HepG2 (cell line): ENCODE results near the gene DYTN. TPM values are rescaled to one million over a fixed set of nuclear protein-coding genes. Genes with fewer than 3 reads are reported as not detected.

Source experiments
- BRCA1 ChIP-seq: sonication (generic); formaldehyde crosslinking; IDR thresholded peaks from 2 replicates; pipeline ENCODE4 v1.4.0; 2020; ENCODE audit warnings: missing genetic modification reagents
- CREB1 ChIP-seq, 2 experiments: fragments of 450-650 bp in 1 of 2; IDR thresholded peaks; 2 replicates each; pipeline ENCODE4 v1.6.1; 2016 to 2017; ENCODE audit warnings: control low read depth in 1 of 2, mild to moderate bottlenecking in 1 of 2, missing compliant biosample characterization in 1 of 2, missing genetic modification characterization in 1 of 2
- DMAP1 ChIP-seq: IDR thresholded peaks from 2 replicates; pipeline ENCODE4 v1.6.1; 2016
- GABPA ChIP-seq, 2 experiments: IDR thresholded peaks; 2 replicates each; pipeline ENCODE4 v1.6.1; 2011 to 2016; ENCODE audit warnings: low read depth in 2 of 2, low read length in 1 of 2, missing biosample characterization in 1 of 2, missing genetic modification characterization in 1 of 2
- HNF4G ChIP-seq, 2 experiments: sonication (generic) in 1 of 2; formaldehyde crosslinking in 1 of 2; IDR thresholded peaks; 2 replicates each; pipeline versions ENCODE4 v1.4.0 to v1.6.1; 2011 to 2020; ENCODE audit warnings: borderline replicate concordance in 2 of 2, low read depth in 2 of 2, mild to moderate bottlenecking in 2 of 2, low read length in 1 of 2, missing genetic modification reagents in 1 of 2, moderate library complexity in 1 of 2
- JUN ChIP-seq: sonication (generic); formaldehyde crosslinking; IDR thresholded peaks from 2 replicates; pipeline ENCODE4 v1.4.0; 2020; ENCODE audit warnings: mild to moderate bottlenecking, missing genetic modification reagents
- KAT7 ChIP-seq: IDR thresholded peaks from 2 replicates; pipeline ENCODE4 v1.6.1; 2018; ENCODE audit warnings: borderline replicate concordance, missing compliant biosample characterization
- MED13 ChIP-seq: sonication (generic); formaldehyde crosslinking; IDR thresholded peaks from 2 replicates; pipeline ENCODE4 v1.5.0; 2020; ENCODE audit warnings: missing genetic modification reagents
- NFE2L2 ChIP-seq: fragments of 150-350 bp; IDR thresholded peaks from 2 replicates; pipeline ENCODE4 v1.6.1; 2014; ENCODE audit warnings: low read length
- PHF5A ChIP-seq: IDR thresholded peaks from one replicate; pipeline ENCODE4 v1.6.1; 2018; ENCODE audit warnings: low read depth, missing genetic modification reagents; ENCODE audit not compliant: unreplicated experiment
- RAD51 ChIP-seq: fragments of 450-650 bp; IDR thresholded peaks from 2 replicates; pipeline ENCODE4 v1.6.1; 2016; ENCODE audit warnings: borderline replicate concordance
- RARG ChIP-seq: sonication (generic); formaldehyde crosslinking; IDR thresholded peaks from 2 replicates; pipeline ENCODE4 v1.4.0; 2020; ENCODE audit warnings: low read depth, mild to moderate bottlenecking, missing genetic modification reagents
- SIN3B ChIP-seq: fragments of 150-350 bp; IDR thresholded peaks from 2 replicates; pipeline ENCODE4 v1.6.1; 2014; ENCODE audit warnings: low read length
- SMYD3 ChIP-seq: sonication (generic); formaldehyde crosslinking; IDR thresholded peaks from 2 replicates; pipeline ENCODE4 v1.8.1; 2023; ENCODE audit warnings: mild to moderate bottlenecking, missing genetic modification reagents
- TCF12 ChIP-seq, 2 experiments: fragments of 450-650 bp in 1 of 2; sonication (generic) in 1 of 2; formaldehyde crosslinking in 1 of 2; IDR thresholded peaks; 2 replicates each; pipeline versions ENCODE4 v1.6.1 to v1.8.0; 2017 to 2022; ENCODE audit warnings: antibody characterized with exemption in 1 of 2, mild to moderate bottlenecking in 1 of 2, missing genetic modification reagents in 1 of 2, moderate library complexity in 1 of 2
- TGIF2 ChIP-seq: IDR thresholded peaks from 2 replicates; pipeline ENCODE4 v1.6.1; 2016; ENCODE audit warnings: control low read depth, missing compliant biosample characterization
- TOPORS ChIP-seq: sonication (generic); formaldehyde crosslinking; IDR thresholded peaks from 2 replicates; pipeline ENCODE4 v1.8.0; 2023; ENCODE audit warnings: mild to moderate bottlenecking, missing genetic modification reagents
- ZBTB14 ChIP-seq: sonication (generic); formaldehyde crosslinking; IDR thresholded peaks from 2 replicates; pipeline ENCODE4 v1.4.0; 2020; ENCODE audit warnings: missing genetic modification reagents
- ZBTB21 ChIP-seq: sonication (generic); formaldehyde crosslinking; IDR thresholded peaks from 2 replicates; pipeline ENCODE4 v1.4.0; 2020; ENCODE audit warnings: missing genetic modification reagents
- ZNF143 ChIP-seq: sonication (generic); formaldehyde crosslinking; IDR thresholded peaks from 2 replicates; pipeline ENCODE4 v1.4.0; 2020; ENCODE audit warnings: missing genetic modification reagents
- ZNF460 ChIP-seq: sonication (generic); formaldehyde crosslinking; IDR thresholded peaks from 2 replicates; pipeline ENCODE4 v1.5.1; 2020; ENCODE audit warnings: missing genetic modification reagents, mild to moderate bottlenecking, borderline replicate concordance
- ZNF501 ChIP-seq: sonication (generic); formaldehyde crosslinking; IDR thresholded peaks from 2 replicates; pipeline ENCODE4 v1.5.1; 2020; ENCODE audit warnings: mild to moderate bottlenecking, moderate library complexity, missing genetic modification reagents
- ZNF570 ChIP-seq: sonication (generic); formaldehyde crosslinking; IDR thresholded peaks from 2 replicates; pipeline ENCODE4 v1.4.0; 2020; ENCODE audit warnings: mild to moderate bottlenecking, missing genetic modification reagents, borderline replicate concordance
- ZNF577 ChIP-seq: sonication (generic); formaldehyde crosslinking; IDR thresholded peaks from 2 replicates; pipeline ENCODE4 v1.4.0; 2020; ENCODE audit warnings: mild to moderate bottlenecking, low read depth, missing genetic modification reagents, borderline replicate concordance
- ZNF615 ChIP-seq: sonication (generic); formaldehyde crosslinking; IDR thresholded peaks from 2 replicates; pipeline ENCODE4 v1.5.0; 2020; ENCODE audit warnings: mild to moderate bottlenecking, missing genetic modification reagents, borderline replicate concordance
- ZNF780A ChIP-seq: sonication (generic); formaldehyde crosslinking; IDR thresholded peaks from 2 replicates; pipeline ENCODE4 v1.8.0; 2022; ENCODE audit warnings: mild to moderate bottlenecking, missing genetic modification reagents, moderate library complexity
- ZNF839 ChIP-seq: sonication (generic); formaldehyde crosslinking; IDR thresholded peaks from 2 replicates; pipeline ENCODE4 v1.4.0; 2020; ENCODE audit warnings: missing genetic modification reagents, mild to moderate bottlenecking, borderline replicate concordance
- polyA plus RNA-seq, 8 experiments: library from polyadenylated mRNA; depleted of rRNA in 3 of 8; stranded (reverse) in 7 of 8; unstranded in 1 of 8; fragments of >200 nt; fragmentation: Illumina TruSeq in 4 of 8; extraction: Trizol in 4 of 8; gene quantifications; 2 replicates each; pipeline versions ENCODE4 v1.2.1 to v1.2.3, GENCODE V29; 2011 to 2016; ENCODE audit warnings: low read depth in 4 of 8, missing spikeins in 1 of 8, mixed read lengths in 1 of 8; ENCODE audit not compliant: insufficient read depth in 1 of 8
- total RNA-seq, 5 experiments: library from RNA; depleted of rRNA; stranded (reverse); fragments of >200 nt; fragmentation: Illumina TruSeq; extraction: Trizol; gene quantifications; 2 replicates each; pipeline ENCODE4 v1.2.3, GENCODE V29; 2016; ENCODE audit warnings: low read depth in 1 of 5
- TF ChIP-seq, protein P1 (sequence below): sonication (generic); formaldehyde crosslinking; conservative IDR thresholded peaks from 2 replicates; pipeline ENCODE4 v1.8.0; 2022; ENCODE audit warnings: low read depth, missing genetic modification reagents

DYTN gene
- total and polyA plus RNA-seq, 2 of the 13 experiments (the other 11 are each of a cell fraction or from before 2014, with no cell fraction given): not detected

GRCh38 chr2:206765242-206766056, 47.3 kb upstream of the DYTN start, which contains the start of the genes FASTKD2 and MDH1B (continued):
- TF ChIP-seq ZNF570 (CRISPR knock-in tag) (no peak), ZNF460 (CRISPR knock-in tag) (no peak), HNF4G (IDR thresholded peaks at IDR 0.05; ENCODE audit: borderline replicate concordance, low read depth, low read length) (peak; percentile 36; the same call in 1 of the 2 replicates), HNF4G (CRISPR knock-in tag; IDR thresholded peaks at IDR 0.05; ENCODE audit: borderline replicate concordance, low read depth) (0 out of 2 replicates have a peak, but pooled peaks have one; percentile 30), ZNF780A (CRISPR knock-in tag) (peak; percentile 18; the same call in 1 of the 2 replicates), CREB1 (IDR thresholded peaks at IDR 0.05) (peak; percentile 50), CREB1 (CRISPR knock-in tag; IDR thresholded peaks at IDR 0.05) (peak; percentile 84), KAT7 (CRISPR knock-in tag) (peak; percentile 58), TGIF2 (CRISPR knock-in tag) (peak; percentile 94), SMYD3 (CRISPR knock-in tag) (peak; percentile 88), SIN3B (peak; percentile 91; the same call in 1 of the 2 replicates), TCF12 (IDR thresholded peaks at IDR 0.05) (no peak), TCF12 (CRISPR knock-in tag; IDR thresholded peaks at IDR 0.05) (0 out of 2 replicates have a peak, but pooled peaks have one; percentile 67), DMAP1 (peak; percentile 98), ZNF615 (CRISPR knock-in tag) (no peak), ZNF577 (CRISPR knock-in tag) (0 out of 2 replicates have a peak, but pooled peaks have one; percentile 65), BRCA1 (CRISPR knock-in tag) (0 out of 2 replicates have a peak, but pooled peaks have one; percentile 68), TOPORS (CRISPR knock-in tag) (0 out of 2 replicates have a peak, but pooled peaks have one; percentile 52), MED13 (CRISPR knock-in tag) (0 out of 2 replicates have a peak, but pooled peaks have one; percentile 24), ZBTB21 (CRISPR knock-in tag) (no peak), RARG (CRISPR knock-in tag) (no peak; the same call in 1 of the 2 replicates), PHF5A (peak; percentile 72), ZNF143 (CRISPR knock-in tag) (peak; percentile 63; the same call in 1 of the 2 replicates), RAD51 (no peak), ZNF501 (peak; percentile 92), ZNF839 (CRISPR knock-in tag) (no peak), ZBTB14 (CRISPR knock-in tag) (no peak), NFE2L2 (no peak), JUN (CRISPR knock-in tag) (peak; percentile 16; the same call in 1 of the 2 replicates), GABPA (IDR thresholded peaks at IDR 0.05; ENCODE audit: low read depth, low read length) (no peak), GABPA (CRISPR knock-in tag; IDR thresholded peaks at IDR 0.05; ENCODE audit: low read depth) (peak; percentile 76)
- TF ChIP-seq, protein P1, sequence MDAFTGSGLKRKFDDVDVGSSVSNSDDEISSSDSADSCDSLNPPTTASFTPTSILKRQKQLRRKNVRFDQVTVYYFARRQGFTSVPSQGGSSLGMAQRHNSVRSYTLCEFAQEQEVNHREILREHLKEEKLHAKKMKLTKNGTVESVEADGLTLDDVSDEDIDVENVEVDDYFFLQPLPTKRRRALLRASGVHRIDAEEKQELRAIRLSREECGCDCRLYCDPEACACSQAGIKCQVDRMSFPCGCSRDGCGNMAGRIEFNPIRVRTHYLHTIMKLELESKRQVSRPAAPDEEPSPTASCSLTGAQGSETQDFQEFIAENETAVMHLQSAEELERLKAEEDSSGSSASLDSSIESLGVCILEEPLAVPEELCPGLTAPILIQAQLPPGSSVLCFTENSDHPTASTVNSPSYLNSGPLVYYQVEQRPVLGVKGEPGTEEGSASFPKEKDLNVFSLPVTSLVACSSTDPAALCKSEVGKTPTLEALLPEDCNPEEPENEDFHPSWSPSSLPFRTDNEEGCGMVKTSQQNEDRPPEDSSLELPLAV (CRISPR knock-in tag): no peak
